HCT116 (cell line): ENCODE data around the gene IGLL5. TPM values are rescaled to one million over a fixed set of nuclear protein-coding genes. Genes with fewer than 3 reads are reported as not detected.

Source experiments
- ATAC-seq: fragments of 200-7000 bp; cut with Tn5 transposase; 2 replicates; pipeline ENCODE4 v1.9.1; 2020; ENCODE audit warnings: mild to moderate bottlenecking, moderate library complexity
- BruUV-seq: library from RNA; stranded (reverse); fragments of 400-500 nt; replicated peaks from 2 replicates; lab custom pipeline; 2021; lab: Mats Ljungman, UMichigan
- CTCF ChIA-PET: fragments of 300-600 bp; sonication (Branson Sonifier 250); formaldehyde crosslinking; loops from one replicate; lab custom pipeline; 2021; ENCODE audit warnings: antibody characterized with exemption; lab: Charles Lee
- POLR2A ChIA-PET: fragments of 300-600, 350-600 bp; sonication (Branson Sonifier 250); formaldehyde crosslinking; loops from one replicate; lab custom pipeline; 2021; ENCODE audit warnings: antibody characterized with exemption; lab: Charles Lee
- RAD21 ChIA-PET, 2 experiments: fragments of 300-600 bp; sonication (Branson Sonifier 250); formaldehyde crosslinking; loops; one replicate each; lab custom pipeline; 2023; ENCODE audit warnings: low total read pairs in 2 of 2; ENCODE audit not compliant: uncharacterized antibody in 2 of 2, unreplicated experiment in 2 of 2, low non-redundant PET in 1 of 2; lab: Charles Lee
- DNase-seq: peaks from one replicate; pipeline ENCODE4 v3.0.0-alpha.2; 2010; ENCODE audit warnings: low read depth, low spot score
- H2AFZ ChIP-seq: fragments of 200-600 bp; shearing (Covaris generic), sonication (generic); 2 replicates; pipeline ENCODE4 v1.6.1; 2017; ENCODE audit warnings: low read depth, mixed run types, mixed read lengths, antibody characterized with exemption, low read length; ENCODE audit not compliant: poor library complexity, severe bottlenecking
- H3K27ac ChIP-seq: 2 replicates; pipeline ENCODE4 v1.5.1; 2012; ENCODE audit warnings: low read depth, low read length
- H3K27me3 ChIP-seq: fragments of 200-600 bp; sonication (generic); 2 replicates; pipeline ENCODE4 v1.6.1; 2016; ENCODE audit warnings: mixed run types, low read length, mixed read lengths; ENCODE audit not compliant: insufficient read depth
- H3K36me3 ChIP-seq, 2 experiments: fragments of 200-500 bp in 1 of 2; fragments of 200-600 bp in 1 of 2; sonication (Bioruptor generic) in 1 of 2; sonication (generic) in 1 of 2; 2 replicates each; pipeline versions ENCODE4 v1.5.1 to v1.6.1; 2014 to 2016; ENCODE audit warnings: low read length in 2 of 2, inconsistent platforms in 1 of 2, mixed read lengths in 1 of 2, mixed run types in 1 of 2; ENCODE audit not compliant: insufficient read depth in 2 of 2, control insufficient read depth in 1 of 2
- H3K4me1 ChIP-seq, 2 experiments: fragments of 200-600 bp in 1 of 2; sonication (generic) in 1 of 2; 2 replicates each; pipeline versions ENCODE4 v1.5.1 to v1.6.1; 2012 to 2017; ENCODE audit warnings: low read length in 2 of 2, inconsistent platforms in 1 of 2, mild to moderate bottlenecking in 1 of 2, mixed read lengths in 1 of 2, mixed run types in 1 of 2, moderate library complexity in 1 of 2; ENCODE audit not compliant: insufficient read depth in 2 of 2, control insufficient read depth in 1 of 2
- H3K4me2 ChIP-seq: fragments of 200-600 bp; sonication (generic); 2 replicates; pipeline ENCODE4 v1.6.1; 2017; ENCODE audit warnings: mixed run types, low read length, mixed read lengths
- H3K4me3 ChIP-seq, 2 experiments: fragments of 200-600 bp in 1 of 2; sonication (generic) in 1 of 2; replicated peaks in 1 of 2; 2 replicates each; pipeline ENCODE4 v1.5.1; 2011 to 2016; ENCODE audit warnings: low read length in 2 of 2, control low read depth in 1 of 2, low read depth in 1 of 2, mild to moderate bottlenecking in 1 of 2, mixed read lengths in 1 of 2, mixed run types in 1 of 2
- H3K79me2 ChIP-seq: fragments of 200-600 bp; sonication (generic); 2 replicates; pipeline ENCODE4 v1.6.1; 2017; ENCODE audit warnings: mild to moderate bottlenecking, mixed run types, low read length, moderate library complexity, mixed read lengths; ENCODE audit not compliant: insufficient read depth
- H3K9ac ChIP-seq: fragments of 200-600 bp; sonication (generic); 2 replicates; pipeline ENCODE4 v1.6.1; 2016; ENCODE audit warnings: low read length, mixed read lengths
- H3K9me2 ChIP-seq: fragments of 200-600 bp; sonication (generic), shearing (Covaris generic); 2 replicates; pipeline ENCODE4 v1.6.1; 2017; ENCODE audit warnings: mixed run types, mild to moderate bottlenecking, moderate library complexity; ENCODE audit not compliant: insufficient read depth
- H3K9me3 ChIP-seq, 2 experiments: fragments of 200-500 bp in 1 of 2; fragments of 200-600 bp in 1 of 2; sonication (Bioruptor generic) in 1 of 2; sonication (generic) in 1 of 2; 2 replicates each; pipeline ENCODE4 v1.6.1; 2014 to 2017; ENCODE audit warnings: low read length in 2 of 2, mixed read lengths in 2 of 2, inconsistent platforms in 1 of 2, low read depth in 1 of 2, mild to moderate bottlenecking in 1 of 2, mixed run types in 1 of 2, moderate library complexity in 1 of 2; ENCODE audit not compliant: control insufficient read depth in 1 of 2, insufficient read depth in 1 of 2
- H4K20me1 ChIP-seq: fragments of 200-600 bp; sonication (generic), shearing (Covaris generic); 2 replicates; pipeline ENCODE4 v1.6.1; 2017; ENCODE audit warnings: mixed run types, mild to moderate bottlenecking, moderate library complexity; ENCODE audit not compliant: insufficient read depth
- ATF3 ChIP-seq: IDR thresholded peaks from 2 replicates; pipeline ENCODE4 v1.6.1; 2012
- CBX3 ChIP-seq: IDR thresholded peaks from 2 replicates; pipeline ENCODE4 v1.6.1; 2012; ENCODE audit warnings: low read depth
- CTCF ChIP-seq, 3 experiments: fragments of 200-600 bp in 1 of 3; sonication (generic) in 1 of 3; IDR thresholded peaks in 2 of 3; conservative IDR thresholded peaks in 1 of 3; 2 replicates each; pipeline ENCODE4 v1.5.1; 2012 to 2017; ENCODE audit warnings: low read depth in 2 of 3, low read length in 2 of 3, antibody characterized with exemption in 1 of 3, borderline replicate concordance in 1 of 3, control low read depth in 1 of 3, mild to moderate bottlenecking in 1 of 3, mixed read lengths in 1 of 3, mixed run types in 1 of 3, moderate library complexity in 1 of 3; ENCODE audit not compliant: insufficient read depth in 1 of 3
- EZH2 ChIP-seq: fragments of 200-600 bp; sonication (generic); IDR thresholded peaks from 2 replicates; pipeline ENCODE4 v1.6.1; 2017; ENCODE audit warnings: antibody characterized with exemption, mixed run types
- MAX ChIP-seq: IDR thresholded peaks from 2 replicates; pipeline ENCODE4 v1.6.1; 2012
- POLR2A ChIP-seq: IDR thresholded peaks from 2 replicates; pipeline ENCODE4 v1.7.0; 2011; ENCODE audit warnings: borderline replicate concordance; ENCODE audit not compliant: insufficient read depth, insufficient read length; ENCODE audit errors: extremely low read depth
- RAD21 ChIP-seq: IDR thresholded peaks from 2 replicates; pipeline ENCODE4 v1.6.1; 2012; ENCODE audit warnings: low read depth, mild to moderate bottlenecking
- SIN3A ChIP-seq: IDR thresholded peaks from 2 replicates; pipeline ENCODE4 v1.6.1; 2012; ENCODE audit warnings: low read depth
- SP1 ChIP-seq: IDR thresholded peaks from 2 replicates; pipeline ENCODE4 v1.6.1; 2012; ENCODE audit warnings: low read depth
- SRF ChIP-seq: IDR thresholded peaks from 2 replicates; pipeline ENCODE4 v1.6.1; 2012; ENCODE audit warnings: low read depth
- TCF7L2 ChIP-seq: IDR thresholded peaks from 2 replicates; pipeline ENCODE4 v1.7.0; 2011; ENCODE audit warnings: borderline replicate concordance, inconsistent platforms; ENCODE audit not compliant: insufficient read depth, insufficient read length; ENCODE audit errors: extremely low read depth
- YY1 ChIP-seq: IDR thresholded peaks from 2 replicates; pipeline ENCODE4 v1.6.1; 2011; ENCODE audit warnings: low read length, low read depth, moderate library complexity, mild to moderate bottlenecking; ENCODE audit not compliant: insufficient replicate concordance; ENCODE audit errors: extremely low read depth
- ZBTB33 ChIP-seq: IDR thresholded peaks from 2 replicates; pipeline ENCODE4 v1.6.1; 2011; ENCODE audit warnings: mild to moderate bottlenecking, low read length, moderate library complexity; ENCODE audit not compliant: insufficient replicate concordance; ENCODE audit errors: extremely low read depth
- ZFX ChIP-seq: fragments of 450-650 bp; IDR thresholded peaks from 2 replicates; pipeline ENCODE4 v1.6.1; 2017
- intact Hi-C: fragments of 100-400 bp; cut with micrococcal nuclease; formaldehyde crosslinking; loops from 2 replicates; pipeline ENCODE4 v1.10.0; 2022
- total RNA-seq: library from RNA; stranded (reverse); gene quantifications from one replicate; pipeline ENCODE4 v1.2.1, GENCODE V29; 2021; ENCODE audit not compliant: unreplicated experiment

The IGLL5 gene
- total RNA-seq, 1 experiment from 2014 or later, result not detected

- POLR2A ChIA-PET, result no interaction called here
- no peak overlapping the region for H3K4me2 ChIP-seq
- no peak overlapping the region for H2AFZ ChIP-seq
- TF ChIP-seq SRF, result no peak
- no peak for TF ChIP-seq TCF7L2
- TF ChIP-seq POLR2A, result no peak
- no peak for TF ChIP-seq SP1
- no peak for TF ChIP-seq EZH2
- no peak for TF ChIP-seq ATF3
- no peak for TF ChIP-seq CTCF (IDR thresholded peaks at IDR 0.05 in 2 of 3, conservative IDR thresholded peaks at IDR 0.05 in 1 of 3; ENCODE audit: borderline replicate concordance in 1 of 3, insufficient read depth in 1 of 3, low read depth in 2 of 3, low read length in 2 of 3)
- TF ChIP-seq ZFX, result no peak
- TF ChIP-seq RAD21, result no peak
- TF ChIP-seq SIN3A, result no peak
- no peak for TF ChIP-seq YY1
- no peak for TF ChIP-seq MAX
- TF ChIP-seq ZBTB33, result no peak
- no peak for TF ChIP-seq CBX3
- TF ChIP-seq, all 23 proteins: peak for 0
- RAD21 ChIA-PET, result no interaction called here
- Histone ChIP-seq H3K79me2 (no peaks in the 10 kb centered on the region), H3K9me2 (no peaks in the 10 kb centered on the region), H3K27me3 (no peaks in the 10 kb centered on the region), H3K4me1 (no peaks in the 10 kb centered on the region), H3K27ac (no peak overlapping the region), H3K9ac (no peak overlapping the region), H3K36me3 (no peaks in the 10 kb centered on the region), H4K20me1 (no peaks in the 10 kb centered on the region), H3K4me3 (no peak overlapping the region), H3K9me3 (no peaks in the 10 kb centered on the region)
- intact Hi-C loops, result no loop called here
- CTCF ChIA-PET, result no interaction called here
- ATAC-seq, result no peak
- no TSS peak for BruUV-seq
- DNase-seq, result no peak
These were observed 32.6 kb downstream of the IGLL5 start for GRCh38 chr22:22920104-22920654.
